ENCODE data around the gene C19orf47. TPM values are rescaled to one million over a fixed set of nuclear protein-coding genes. Genes with fewer than 3 reads are reported as not detected.
"Not testable (repeated sequence)": the region's sequence is repeated elsewhere in the genome, so short reads cannot be mapped to it uniquely, and the experiment has no call there.

Gene C19orf47
- total and polyA plus RNA-seq, 2 donors (not counting 1 experiment from before 2014, with no cell fraction given), result 5.1 to 9.1 TPM

- no peaks in the 10 kb centered on the region for H3K9me3 ChIP-seq (ENCODE audit: control insufficient read depth, insufficient read depth, low read depth, low read length)
- peaks cover 5% of the 10 kb centered on the region for H3K36me3 ChIP-seq (ENCODE audit: control insufficient read depth, insufficient read depth, low read length)
- H3K4me1 ChIP-seq (ENCODE audit: control insufficient read depth, extremely low read depth, insufficient read depth, low read length), result no peaks in the 10 kb centered on the region
- peaks cover 7% of the 10 kb centered on the region for H3K79me2 ChIP-seq (ENCODE audit: control insufficient read depth, insufficient read depth, low read length)
- no peak overlapping the region for H3K4me2 ChIP-seq (ENCODE audit: extremely low read depth, insufficient read depth, low read length)
- no peak overlapping the region for H3K9ac ChIP-seq (ENCODE audit: insufficient read depth, low read length)
- no peak for DNase-seq (ENCODE audit: low read depth in 2 of 2)
- TF ChIP-seq CTCF (conservative IDR thresholded peaks at IDR 0.05 in 1 of 2, IDR thresholded peaks at IDR 0.05 in 1 of 2; ENCODE audit: low read depth in 1 of 2, low read length in 2 of 2) (no peak), EZH2 (IDR thresholded peaks at IDR 0.05; ENCODE audit: low read length, missing control alignments) (no peak)
- no peaks in the 10 kb centered on the region for H3K27me3 ChIP-seq (ENCODE audit: control insufficient read depth, insufficient read depth, low read length)
- no peaks in the 10 kb centered on the region for H4K20me1 ChIP-seq (ENCODE audit: control insufficient read depth, extremely low read depth, insufficient read depth, low read length)
- H2AFZ ChIP-seq (ENCODE audit: low read length), result no peak overlapping the region
- no peak overlapping the region for H3K27ac ChIP-seq (ENCODE audit: insufficient read depth, low read length)
- no peak overlapping the region for H3K4me3 ChIP-seq (replicated peaks in 1 of 4; ENCODE audit: control extremely low read depth in 1 of 4, insufficient read depth in 1 of 4, low read depth in 3 of 4, low read length in 4 of 4)
These were observed 11.6 kb downstream of the C19orf47 start for GRCh38 chr19:40336601-40336900.

- Histone ChIP-seq H3K9me3 (ENCODE audit: control insufficient read depth, insufficient read depth, low read depth, low read length) (no peaks in the 10 kb centered on the region), H3K27ac (ENCODE audit: insufficient read depth, low read length) (no peak overlapping the region), H3K79me2 (ENCODE audit: control insufficient read depth, insufficient read depth, low read length) (peaks cover 7% of the 10 kb centered on the region), H3K4me3 (replicated peaks in 1 of 4; ENCODE audit: control extremely low read depth in 1 of 4, insufficient read depth in 1 of 4, low read depth in 3 of 4, low read length in 4 of 4) (no peak overlapping the region), H3K4me2 (ENCODE audit: extremely low read depth, insufficient read depth, low read length) (no peak overlapping the region), H4K20me1 (ENCODE audit: control insufficient read depth, extremely low read depth, insufficient read depth, low read length) (no peaks in the 10 kb centered on the region), H2AFZ (ENCODE audit: low read length) (no peak overlapping the region), H3K4me1 (ENCODE audit: control insufficient read depth, extremely low read depth, insufficient read depth, low read length) (no peaks in the 10 kb centered on the region), H3K9ac (ENCODE audit: insufficient read depth, low read length) (no peak overlapping the region), H3K36me3 (ENCODE audit: control insufficient read depth, insufficient read depth, low read length) (peaks cover 5% of the 10 kb centered on the region), H3K27me3 (ENCODE audit: control insufficient read depth, insufficient read depth, low read length) (no peaks in the 10 kb centered on the region)
- peak in 1 of 2 donors; percentile 75 for DNase-seq (ENCODE audit: low read depth in 2 of 2)
- no peak for TF ChIP-seq CTCF (conservative IDR thresholded peaks at IDR 0.05 in 1 of 2, IDR thresholded peaks at IDR 0.05 in 1 of 2; ENCODE audit: low read depth in 1 of 2, low read length in 2 of 2)
- no peak for TF ChIP-seq EZH2 (IDR thresholded peaks at IDR 0.05; ENCODE audit: low read length, missing control alignments)
These were observed 12.2 kb downstream of the C19orf47 start for GRCh38 chr19:40335855-40336600.

- no peak for DNase-seq (ENCODE audit: low read depth in 2 of 2)
- H2AFZ ChIP-seq (ENCODE audit: low read length), result no peak overlapping the region
- H3K36me3 ChIP-seq (ENCODE audit: control insufficient read depth, insufficient read depth, low read length), result peaks cover 7% of the 10 kb centered on the region
- H3K4me1 ChIP-seq (ENCODE audit: control insufficient read depth, extremely low read depth, insufficient read depth, low read length), result no peaks in the 10 kb centered on the region
- H3K27ac ChIP-seq (ENCODE audit: insufficient read depth, low read length), result no peak overlapping the region
- H3K79me2 ChIP-seq (ENCODE audit: control insufficient read depth, insufficient read depth, low read length), result peaks cover 7% of the 10 kb centered on the region
- no peak overlapping the region for H3K4me2 ChIP-seq (ENCODE audit: extremely low read depth, insufficient read depth, low read length)
- no peaks in the 10 kb centered on the region for H4K20me1 ChIP-seq (ENCODE audit: control insufficient read depth, extremely low read depth, insufficient read depth, low read length)
- no peak overlapping the region for H3K4me3 ChIP-seq (replicated peaks in 1 of 4; ENCODE audit: control extremely low read depth in 1 of 4, insufficient read depth in 1 of 4, low read depth in 3 of 4, low read length in 4 of 4)
- H3K9ac ChIP-seq (ENCODE audit: insufficient read depth, low read length), result no peak overlapping the region
- TF ChIP-seq EZH2 (IDR thresholded peaks at IDR 0.05; ENCODE audit: low read length, missing control alignments) (no peak), CTCF (conservative IDR thresholded peaks at IDR 0.05 in 1 of 2, IDR thresholded peaks at IDR 0.05 in 1 of 2; ENCODE audit: low read depth in 1 of 2, low read length in 2 of 2) (no peak)
- H3K27me3 ChIP-seq (ENCODE audit: control insufficient read depth, insufficient read depth, low read length), result no peaks in the 10 kb centered on the region
- H3K9me3 ChIP-seq (ENCODE audit: control insufficient read depth, insufficient read depth, low read depth, low read length), result no peaks in the 10 kb centered on the region
These were observed 13.1 kb downstream of the C19orf47 start for GRCh38 chr19:40335101-40335500.

- H3K9ac ChIP-seq (ENCODE audit: insufficient read depth, low read length); H4K20me1 ChIP-seq (ENCODE audit: control insufficient read depth, extremely low read depth, insufficient read depth, low read length); H3K9me3 ChIP-seq (ENCODE audit: control insufficient read depth, insufficient read depth, low read depth, low read length); H2AFZ ChIP-seq (ENCODE audit: low read length); H3K36me3 ChIP-seq (ENCODE audit: control insufficient read depth, insufficient read depth, low read length); H3K4me3 ChIP-seq (replicated peaks in 1 of 4; ENCODE audit: control extremely low read depth in 1 of 4, insufficient read depth in 1 of 4, low read depth in 3 of 4, low read length in 4 of 4); H3K79me2 ChIP-seq (ENCODE audit: control insufficient read depth, insufficient read depth, low read length); H3K4me1 ChIP-seq (ENCODE audit: control insufficient read depth, extremely low read depth, insufficient read depth, low read length); H3K4me2 ChIP-seq (ENCODE audit: extremely low read depth, insufficient read depth, low read length); H3K27ac ChIP-seq (ENCODE audit: insufficient read depth, low read length); DNase-seq (ENCODE audit: low read depth in 2 of 2); H3K27me3 ChIP-seq (ENCODE audit: control insufficient read depth, insufficient read depth, low read length): not testable (repeated sequence)
These were observed 15.1 kb downstream of the C19orf47 start for GRCh38 chr19:40333083-40333482.

All from fibroblast of lung (primary cell).